ENCODE measurements around the gene FBXL14.
A peak's percentile ranks its signal among the peaks of the same experiment; 100 is the strongest.

FBXL14 gene

GRCh38 chr12:1592444-1593173, 1.8 kb downstream of the FBXL14 start:
- DNase-seq: no peak

DNA sequence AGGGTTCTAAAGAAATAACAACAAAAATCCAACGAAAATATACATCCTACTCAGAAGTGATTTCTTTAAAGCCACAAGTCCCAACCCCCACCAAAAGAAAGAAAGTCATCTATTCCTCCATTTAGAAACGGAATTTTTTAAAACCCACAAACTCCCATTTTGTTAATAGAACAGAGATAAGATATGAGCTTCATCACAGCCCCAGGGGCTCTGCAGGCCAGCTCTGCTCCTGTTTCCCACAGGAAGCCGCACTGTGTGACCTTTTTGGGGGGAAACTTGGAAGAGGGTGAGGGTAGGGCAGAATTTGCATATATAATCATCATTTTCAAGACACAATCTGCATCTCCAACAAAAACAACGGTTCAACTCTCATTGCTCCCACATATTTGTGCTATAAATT, 2.8 kb downstream of the FBXL14 start:
- no peak for DNase-seq

- no peak for DNase-seq
Observed at GRCh38 chr12:1591034-1591433, 3.3 kb downstream of the FBXL14 start.

GRCh38 chr12:1590221-1590979, 4.0 kb downstream of the FBXL14 start:
- DNase-seq: no peak

- DNase-seq: no peak
Observed at GRCh38 chr12:1588575-1588947, 5.8 kb downstream of the FBXL14 start.

- DNase-seq: no peak
Observed at GRCh38 chr12:1587927-1588574, 6.3 kb downstream of the FBXL14 start.

DNA sequence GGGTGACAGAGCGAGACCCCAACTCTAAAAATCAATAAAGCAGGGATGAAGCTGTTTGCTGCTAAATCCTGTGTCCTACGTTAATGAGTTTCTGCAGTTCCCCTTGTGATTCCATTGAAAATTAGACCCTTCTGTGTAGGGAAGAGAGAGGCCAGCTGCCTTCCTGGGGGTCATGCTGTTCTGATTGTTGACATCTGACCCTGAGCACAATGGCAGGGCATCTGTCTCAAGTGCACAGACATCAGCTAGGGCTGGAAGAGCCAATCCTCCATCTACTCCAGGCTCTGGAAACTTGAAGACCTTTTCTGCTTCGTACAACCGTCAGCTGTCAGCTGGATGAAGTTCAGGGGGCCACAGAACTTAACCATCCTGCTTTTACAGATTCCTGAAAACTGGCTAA, 10.1 kb downstream of the FBXL14 start:
- no peak for DNase-seq

- peak; percentile 7 for DNase-seq
Observed at GRCh38 chr12:1583421-1584078, 10.8 kb downstream of the FBXL14 start.

GRCh38 chr12:1582709-1583050, 11.7 kb downstream of the FBXL14 start:
- no peak for DNase-seq

GRCh38 chr12:1581973-1582708, 12.2 kb downstream of the FBXL14 start:
- no peak for DNase-seq

DNA sequence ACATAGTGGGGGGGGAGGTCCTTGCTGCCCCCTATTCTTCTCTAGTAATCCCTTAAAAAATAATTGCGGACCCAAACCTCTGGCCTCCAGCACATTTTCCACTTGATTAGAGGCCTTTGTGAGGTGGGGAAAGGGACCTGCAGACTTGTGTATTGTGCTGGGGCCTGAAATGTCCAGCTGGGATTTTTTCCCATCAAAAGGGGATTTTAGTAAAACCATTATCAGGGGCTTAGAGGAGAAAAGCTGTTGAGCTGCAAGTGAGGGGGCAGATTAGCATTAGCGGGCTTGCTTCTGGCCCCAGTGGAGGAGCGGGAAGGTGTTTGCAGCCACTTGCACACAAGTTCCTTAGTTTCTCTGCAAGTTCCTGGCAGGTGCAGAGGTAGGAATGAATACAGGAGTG, 13.9 kb downstream of the FBXL14 start:
- DNase-seq: no peak

DNA sequence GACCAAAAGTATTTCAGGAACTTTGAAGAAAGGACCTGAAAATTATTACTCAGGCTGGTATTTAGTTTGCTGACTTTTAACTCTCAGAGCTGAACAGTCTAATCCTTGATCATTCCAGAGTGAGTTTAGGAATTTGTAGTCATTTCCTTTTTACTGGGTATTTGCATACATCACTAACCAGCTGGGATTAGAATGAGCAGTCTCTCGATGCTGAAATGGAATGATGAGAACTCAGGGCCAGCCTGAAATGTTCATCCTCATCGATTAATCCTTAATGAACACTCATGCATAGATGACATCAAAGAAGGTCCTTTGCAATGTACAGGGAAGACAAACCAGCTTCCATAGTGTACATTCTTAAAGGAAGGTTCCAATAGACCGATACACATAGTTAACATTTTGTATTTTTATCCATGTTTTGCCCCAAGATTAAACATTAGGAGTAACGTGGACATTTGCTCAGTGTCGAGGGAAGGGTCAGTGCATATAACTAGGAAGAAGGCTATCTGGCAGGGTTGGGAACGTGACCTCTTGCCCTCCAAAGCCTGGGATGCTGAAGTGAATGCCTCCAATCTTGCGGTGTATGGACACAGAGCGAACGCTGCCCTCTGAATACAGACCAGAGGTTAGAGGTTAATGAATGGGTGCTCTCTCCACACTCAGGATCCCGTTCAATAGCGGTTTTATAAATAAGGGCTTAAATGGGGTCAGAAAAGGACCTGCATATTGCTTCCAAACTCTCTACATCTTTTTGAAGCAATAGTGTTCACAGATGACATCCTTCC, 14.5 kb downstream of the FBXL14 start:
- DNase-seq: no peak

DNA sequence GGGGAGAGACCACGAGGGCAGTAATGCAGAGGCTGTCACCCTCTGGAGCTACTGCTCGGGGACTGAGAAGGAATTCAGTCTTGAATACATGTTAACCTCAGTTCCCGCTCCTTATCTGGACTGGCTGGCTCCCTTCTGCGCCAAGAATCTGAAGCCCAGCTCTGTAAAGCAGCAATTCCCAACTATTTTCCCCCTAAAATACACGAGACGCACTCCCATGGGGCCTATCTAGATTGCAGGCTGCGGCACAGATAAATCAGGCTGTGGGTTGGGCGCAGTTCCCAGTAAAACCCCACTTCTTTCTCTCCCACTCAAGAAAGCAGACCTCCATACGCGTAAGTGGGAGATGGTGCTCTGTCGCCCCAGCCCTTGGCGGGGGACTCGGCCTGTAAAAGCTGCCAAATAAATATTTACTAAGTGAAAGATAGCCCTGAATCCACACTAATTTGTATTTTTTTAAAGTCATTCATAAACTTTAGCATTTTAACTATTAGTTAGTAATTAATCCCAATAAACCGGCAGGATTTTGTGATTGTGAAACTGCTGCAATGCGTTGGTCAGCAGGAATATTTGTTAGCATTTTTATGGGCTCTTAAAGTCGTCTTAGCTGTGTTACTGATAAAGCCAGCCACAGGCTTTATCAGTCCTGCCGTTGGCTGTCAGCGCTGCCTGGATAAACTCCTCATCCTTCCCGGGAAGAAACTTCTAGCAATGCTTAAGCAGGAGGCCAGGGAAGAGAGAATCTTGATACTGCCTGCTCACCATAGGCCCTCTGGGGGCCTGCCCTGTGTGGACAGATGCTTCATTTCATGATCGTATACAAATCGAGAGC, 17.8 kb downstream of the FBXL14 start:
- DNase-seq: no peak

- DNase-seq: no peak
Observed at GRCh38 chr12:1575408-1576401, 18.7 kb downstream of the FBXL14 start.

DNA sequence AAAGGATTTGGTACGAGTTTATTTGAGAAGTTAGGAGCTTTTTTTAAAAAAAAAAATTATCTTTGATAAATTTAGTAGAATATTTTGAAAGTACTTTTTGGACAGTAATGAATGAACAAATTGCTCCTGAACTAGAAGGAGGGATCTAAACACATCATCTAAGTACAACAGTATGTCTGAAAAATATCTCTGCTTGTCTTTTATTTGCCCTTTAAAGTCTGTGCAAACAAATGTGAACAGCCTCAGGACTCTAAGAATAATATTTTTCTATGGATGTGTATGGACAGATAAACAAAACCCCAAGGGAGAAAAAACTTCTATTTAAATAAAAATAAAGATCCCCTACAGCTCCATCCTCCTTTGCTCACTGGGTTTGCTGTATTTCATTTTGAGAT, 19.5 kb downstream of the FBXL14 start:
- no peak for DNase-seq

GRCh38 chr12:1573960-1574864, 20.2 kb downstream of the FBXL14 start:
- no peak for DNase-seq

GRCh38 chr12:1572731-1573130, 21.6 kb downstream of the FBXL14 start:
- no peak for DNase-seq

DNA sequence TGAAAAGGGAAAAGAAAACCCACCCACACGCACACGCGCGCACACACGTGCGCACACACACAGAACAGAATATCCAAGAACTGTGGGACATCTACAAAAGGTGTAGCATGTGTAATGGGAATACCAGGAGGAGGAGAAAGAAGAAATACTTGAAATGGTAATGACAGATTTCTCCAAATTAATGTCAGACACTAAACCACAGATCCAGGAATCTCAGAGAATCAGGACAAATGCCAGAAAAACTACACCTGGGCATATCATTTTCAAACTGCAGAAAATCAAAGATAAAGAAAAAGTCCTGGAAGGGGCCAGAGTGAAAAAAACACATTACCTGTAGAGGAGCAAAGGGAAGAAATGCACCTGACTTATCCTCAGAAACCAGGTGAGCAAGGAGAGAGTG, 26.5 kb downstream of the FBXL14 start:
- no peak for DNase-seq
